Smooth muscle cell (in vitro differentiated cells): ENCODE measurements around the gene TMEFF1. TPM values are rescaled to one million over a fixed set of nuclear protein-coding genes. Genes with fewer than 3 reads are reported as not detected.
A peak's percentile ranks its signal among the peaks of the same experiment; 100 is the strongest.

ENCODE experiments used
- DNase-seq: peaks from one replicate; lab custom pipeline; 2025; ENCODE audit not compliant: unreplicated experiment; lab: John Stamatoyannopoulos, UW
- H2AFZ ChIP-seq: fragments of 200-600 bp; sonication (generic); 2 replicates; pipeline ENCODE4 v1.6.0; 2016; ENCODE audit warnings: antibody characterized with exemption, low read depth, mild to moderate bottlenecking
- H3F3A ChIP-seq: fragments of 200-600 bp; sonication (generic); 2 replicates; pipeline ENCODE4 v1.6.0; 2017; ENCODE audit warnings: antibody characterized with exemption, low read depth
- H3K27ac ChIP-seq: fragments of 200-600 bp; sonication (generic); 2 replicates; pipeline ENCODE4 v1.5.1; 2016; ENCODE audit warnings: low read depth, mild to moderate bottlenecking
- H3K27me3 ChIP-seq: fragments of 200-600 bp; sonication (generic); 2 replicates; pipeline ENCODE4 v1.6.1; 2016; ENCODE audit warnings: low read depth, mild to moderate bottlenecking
- H3K36me3 ChIP-seq: fragments of 200-600 bp; sonication (generic); 2 replicates; pipeline ENCODE4 v1.5.1; 2016; ENCODE audit warnings: low read depth
- H3K4me1 ChIP-seq: fragments of 200-600 bp; sonication (generic); 2 replicates; pipeline ENCODE4 v1.5.1; 2016; ENCODE audit warnings: low read depth
- H3K4me2 ChIP-seq: fragments of 200-600 bp; sonication (generic); 2 replicates; pipeline ENCODE4 v1.6.0; 2016; ENCODE audit warnings: mild to moderate bottlenecking
- H3K4me3 ChIP-seq: fragments of 200-600 bp; sonication (generic); 2 replicates; pipeline ENCODE4 v1.5.1; 2016; ENCODE audit warnings: mild to moderate bottlenecking
- H3K79me2 ChIP-seq: fragments of 200-600 bp; sonication (generic); 2 replicates; pipeline ENCODE4 v1.6.0; 2016; ENCODE audit warnings: low read depth, mild to moderate bottlenecking
- H3K9ac ChIP-seq: fragments of 200-600 bp; sonication (generic); 2 replicates; pipeline ENCODE4 v1.6.0; 2016; ENCODE audit warnings: low read depth
- H3K9me3 ChIP-seq: fragments of 200-600 bp; sonication (generic); replicated peaks from 2 replicates; pipeline ENCODE4 v1.5.1; 2016; ENCODE audit warnings: low read depth
- H4K20me1 ChIP-seq: fragments of 200-600 bp; sonication (generic); 2 replicates; pipeline ENCODE4 v1.6.0; 2016; ENCODE audit warnings: low read depth
- CTCF ChIP-seq: fragments of 200-600 bp; sonication (generic); IDR thresholded peaks from 2 replicates; pipeline ENCODE4 v1.5.1; 2017; ENCODE audit warnings: borderline replicate concordance, mild to moderate bottlenecking, antibody characterized with exemption; ENCODE audit not compliant: insufficient read depth, poor library complexity, severe bottlenecking
- WGBS: methylation state at CpG from one replicate; pipeline ENCODE4 v1.1.7; 2016; ENCODE audit warnings: low lambda C conversion rate; 5-methylcytosine and 5-hydroxymethylcytosine counted together
- polyA plus RNA-seq: library from polyadenylated mRNA; unstranded; fragments of >200 nt; fragmentation: Nextera tagmentation; extraction: Ambion mirVana; gene quantifications from 2 replicates; pipeline ENCODE4 v1.2.1, GENCODE V29; 2016
- total RNA-seq: library from RNA; depleted of rRNA; stranded (reverse); fragments of >200 nt; gene quantifications from 2 replicates; pipeline ENCODE4 v1.2.3, GENCODE V29; 2014

The TMEFF1 gene
- total and polyA plus RNA-seq, 2 experiments from 2014 or later: 1.7 to 1.8 TPM

- Histone ChIP-seq H3K4me3 (no peak overlapping the region), H3K9ac (no peak overlapping the region), H3K4me1 (peaks cover 27% of the 10 kb centered on the region), H2AFZ (no peak overlapping the region), H3K27me3 (no peaks in the 10 kb centered on the region), H3K27ac (peak overlapping the region; percentile 68), H3K79me2 (no peaks in the 10 kb centered on the region), H3K4me2 (peak overlapping the region; percentile 55), H3K9me3 (no peaks in the 10 kb centered on the region), H3F3A (no peaks in the 10 kb centered on the region), H4K20me1 (no peaks in the 10 kb centered on the region), H3K36me3 (no peaks in the 10 kb centered on the region)
- 91% methylated on average over 4 of the region's 4 CpGs for WGBS
- TF ChIP-seq CTCF: no peak
- no peak for DNase-seq
Measured at GRCh38 chr9:100575006-100575405, 102.1 kb downstream of the TMEFF1 start.

DNA sequence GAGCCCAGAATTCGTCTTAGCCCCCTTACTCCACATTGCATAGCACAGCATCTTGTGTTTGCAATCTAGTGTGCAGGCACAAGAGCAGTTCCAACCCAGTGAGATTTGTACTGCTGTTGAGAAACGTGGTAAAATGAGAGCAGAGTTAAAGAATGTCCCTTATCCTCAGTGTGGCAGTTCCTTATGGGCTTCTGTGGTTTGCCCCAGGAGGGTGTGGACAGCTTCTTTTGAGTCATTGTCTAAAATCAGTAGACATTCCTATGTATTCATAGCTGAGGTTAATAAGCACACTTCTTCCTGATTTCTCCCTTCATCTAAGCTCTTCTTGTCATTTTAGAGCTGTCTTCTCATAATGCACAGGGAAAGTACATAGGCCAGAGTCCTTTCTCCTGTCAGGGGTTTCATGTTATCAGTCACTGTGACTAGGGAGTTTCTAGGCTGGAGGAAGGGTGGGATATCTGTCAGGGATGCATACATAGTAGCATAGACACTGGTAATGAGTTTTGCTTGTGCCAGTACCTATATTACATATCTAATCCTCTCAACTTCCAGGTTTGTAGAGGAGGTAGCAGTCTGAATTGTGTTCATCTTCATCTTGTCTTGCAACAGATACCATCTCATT is 102.9 kb downstream of the TMEFF1 start:
- no peaks in the 10 kb centered on the region for H3K36me3 ChIP-seq
- no peak for TF ChIP-seq CTCF
- no peaks in the 10 kb centered on the region for H3K9me3 ChIP-seq
- no peak overlapping the region for H3K9ac ChIP-seq
- H3K27me3 ChIP-seq: no peaks in the 10 kb centered on the region
- H3K4me2 ChIP-seq: peak overlapping the region; percentile 80
- H3K4me3 ChIP-seq: no peak overlapping the region
- peaks cover 27% of the 10 kb centered on the region for H3K4me1 ChIP-seq
- no peaks in the 10 kb centered on the region for H3K79me2 ChIP-seq
- WGBS: 28% methylated on average over 2 of the region's 2 CpGs
- no peak overlapping the region for H2AFZ ChIP-seq
- no peaks in the 10 kb centered on the region for H3F3A ChIP-seq
- H3K27ac ChIP-seq: peak overlapping the region; percentile 68
- no peaks in the 10 kb centered on the region for H4K20me1 ChIP-seq
- no peak for DNase-seq

DNA sequence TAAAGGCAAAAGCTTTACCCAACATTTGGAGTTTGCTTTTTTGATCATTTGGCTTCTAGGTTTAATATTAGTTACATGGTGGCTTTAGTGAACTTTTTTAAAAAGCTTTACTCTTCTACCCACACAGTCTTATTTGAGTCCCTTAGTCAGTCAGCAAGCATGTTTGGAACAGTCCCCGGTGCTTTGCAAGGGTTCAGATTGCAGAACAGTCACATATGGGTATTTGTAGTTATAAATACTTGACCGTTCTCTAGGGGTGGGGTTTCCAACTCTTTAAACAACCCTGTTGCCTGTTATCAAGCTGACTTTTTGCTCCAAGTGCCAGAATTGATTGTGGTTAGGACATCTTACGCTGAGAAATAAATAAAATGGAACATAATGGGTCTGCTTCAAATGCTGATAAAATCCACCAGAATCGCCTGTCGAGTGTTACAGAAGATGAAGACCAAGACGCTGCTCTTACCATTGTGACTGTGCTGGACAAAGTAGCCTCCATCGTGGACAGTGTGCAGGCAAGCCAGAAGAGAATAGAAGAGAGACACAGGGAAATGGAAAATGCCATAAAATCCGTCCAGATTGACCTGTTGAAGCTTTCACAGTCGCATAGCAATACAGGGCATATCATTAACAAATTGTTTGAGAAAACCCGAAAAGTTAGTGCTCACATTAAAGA is 105.0 kb downstream of the TMEFF1 start, which contains the start of gene CAVIN4:
Gene CAVIN4, plus strand, starts transcription at position 304 of the 673 bp plus-strand sequence. Its CDS starts 65 bp downstream, at position 369.
- no peak for DNase-seq
- Histone ChIP-seq H3K79me2 (no peaks in the 10 kb centered on the region), H3F3A (no peaks in the 10 kb centered on the region), H3K9ac (peak within 1 kb of the TSS; percentile 16), H3K9me3 (no peaks in the 10 kb centered on the region), H4K20me1 (no peaks in the 10 kb centered on the region), H3K27ac (peak within 1 kb of the TSS; percentile 68), H3K4me1 (peaks cover 27% of the 10 kb centered on the region), H3K4me2 (peak within 1 kb of the TSS; percentile 80), H2AFZ (no peak within 1 kb of the TSS), H3K27me3 (no peaks in the 10 kb centered on the region), H3K36me3 (no peaks in the 10 kb centered on the region), H3K4me3 (no peak within 1 kb of the TSS)
- 43% methylated on average over 10 of the region's 10 CpGs for WGBS
- TF ChIP-seq CTCF: no peak
